NCI-H1436 (cell line): ENCODE measurements around the gene SETBP1.
"Not testable (repeated sequence)": the region's sequence is repeated elsewhere in the genome, so short reads cannot be mapped to it uniquely, and the experiment has no call there.

ENCODE experiments used
- DNase-seq: peaks from one replicate; lab custom pipeline; 2025; lab: John Stamatoyannopoulos, UW

Gene SETBP1

DNA sequence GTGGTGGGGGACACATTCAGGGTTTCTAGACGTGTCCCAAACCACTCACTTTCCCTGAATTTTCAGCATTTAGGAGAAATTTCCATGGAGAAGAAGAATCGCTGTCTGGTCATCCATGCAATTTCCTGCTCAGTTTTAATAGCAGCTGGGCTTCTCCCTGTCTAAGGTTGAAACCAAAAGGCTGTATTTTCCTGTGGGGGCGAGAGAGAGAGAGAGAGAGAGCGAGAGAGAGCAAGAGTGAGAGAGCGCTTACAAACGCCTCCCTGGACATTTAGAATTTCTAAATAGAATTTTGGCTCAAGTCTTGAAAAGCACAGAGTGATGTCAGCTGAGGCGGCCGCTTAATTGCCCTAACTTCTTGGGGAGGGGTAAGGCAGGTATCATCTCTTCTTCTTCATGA is 110.8 kb downstream of the SETBP1 start:
- no peak for DNase-seq

DNA sequence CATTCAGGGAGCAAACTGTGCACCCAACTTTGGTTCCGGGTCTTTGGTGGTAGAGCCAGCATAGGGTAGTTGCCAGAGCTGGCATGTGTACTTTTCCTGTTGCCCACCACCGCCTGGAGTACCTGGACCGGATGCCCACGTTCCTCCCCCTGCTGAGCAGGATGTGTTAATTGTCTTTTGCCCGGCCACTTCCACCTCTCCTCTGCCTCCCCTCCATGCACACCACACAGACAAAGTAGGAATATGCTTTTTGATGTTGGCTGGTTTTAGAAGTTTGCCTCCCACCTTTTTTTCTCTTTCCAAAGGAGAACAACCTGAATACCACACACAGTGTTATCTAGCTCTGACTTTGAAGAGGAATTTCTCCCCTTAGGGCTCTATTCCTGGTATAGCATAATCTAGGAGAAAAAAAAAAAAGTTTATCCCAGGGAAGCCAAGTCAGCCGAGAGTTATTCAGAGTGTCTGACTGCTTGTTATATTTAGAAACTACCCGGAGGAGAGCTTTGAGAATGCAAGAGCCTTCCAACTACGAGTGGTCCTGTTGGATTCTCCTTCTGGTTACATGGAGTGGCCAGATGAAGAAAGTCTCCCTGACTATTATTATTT is 111.9 kb downstream of the SETBP1 start:
- DNase-seq: no peak

DNA sequence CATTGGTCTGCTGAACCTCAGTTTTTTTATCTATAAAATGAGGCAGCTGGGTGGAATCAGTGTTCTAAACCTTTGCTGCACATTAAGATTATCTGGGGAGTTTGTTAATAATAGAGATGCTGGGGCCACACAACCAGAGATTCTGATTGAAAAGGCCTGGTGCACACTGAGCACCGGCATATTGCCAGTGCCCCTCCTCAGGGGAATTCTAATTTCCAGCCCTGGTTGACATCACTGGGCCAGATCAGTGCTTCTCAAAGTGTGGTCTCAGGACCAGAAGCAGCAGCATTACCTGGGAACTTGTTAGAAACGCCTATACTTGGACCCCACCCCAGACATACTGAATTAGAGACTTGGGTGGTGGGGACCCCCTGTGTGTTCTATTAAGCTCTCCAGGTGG is 112.5 kb downstream of the SETBP1 start:
- no peak for DNase-seq

DNA sequence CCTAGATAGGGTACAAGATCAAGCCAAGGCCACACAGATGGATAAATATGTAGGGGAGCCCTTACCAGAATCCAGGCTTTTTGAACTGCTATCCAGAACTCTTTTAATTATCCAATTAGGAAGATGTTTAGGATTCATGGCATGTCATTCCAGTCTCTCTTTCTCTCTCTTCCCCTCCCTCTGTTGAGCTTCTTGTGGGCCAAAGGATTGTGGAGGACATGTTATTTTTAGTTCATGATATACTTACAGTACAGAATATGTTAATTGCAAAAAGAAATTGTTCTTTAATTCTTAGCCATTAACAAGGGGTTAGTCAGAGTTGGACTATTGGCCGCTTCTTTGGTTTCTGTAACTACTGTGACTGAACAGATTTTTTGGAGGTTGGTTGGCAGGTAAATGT is 113.0 kb downstream of the SETBP1 start:
- DNase-seq: no peak

DNA sequence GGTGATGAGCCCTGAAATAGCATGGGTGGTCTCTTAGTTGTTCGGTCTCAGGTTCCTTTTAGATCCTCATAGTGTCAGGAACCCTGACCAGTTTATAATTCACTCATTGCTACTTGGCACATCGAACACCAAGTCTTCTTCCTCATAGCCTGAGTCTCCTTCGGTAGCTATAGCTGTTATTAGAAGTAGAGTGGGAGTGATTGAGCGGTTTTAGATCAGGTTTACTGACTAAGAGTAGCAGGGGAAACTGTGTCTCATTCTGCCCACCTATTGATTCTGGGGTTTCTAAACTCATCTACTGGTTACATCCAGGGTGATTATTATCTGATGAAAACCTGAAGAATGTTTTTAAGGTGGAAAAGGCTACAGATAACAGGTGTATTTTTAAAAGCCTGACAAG is 114.6 kb downstream of the SETBP1 start:
- DNase-seq: no peak

DNA sequence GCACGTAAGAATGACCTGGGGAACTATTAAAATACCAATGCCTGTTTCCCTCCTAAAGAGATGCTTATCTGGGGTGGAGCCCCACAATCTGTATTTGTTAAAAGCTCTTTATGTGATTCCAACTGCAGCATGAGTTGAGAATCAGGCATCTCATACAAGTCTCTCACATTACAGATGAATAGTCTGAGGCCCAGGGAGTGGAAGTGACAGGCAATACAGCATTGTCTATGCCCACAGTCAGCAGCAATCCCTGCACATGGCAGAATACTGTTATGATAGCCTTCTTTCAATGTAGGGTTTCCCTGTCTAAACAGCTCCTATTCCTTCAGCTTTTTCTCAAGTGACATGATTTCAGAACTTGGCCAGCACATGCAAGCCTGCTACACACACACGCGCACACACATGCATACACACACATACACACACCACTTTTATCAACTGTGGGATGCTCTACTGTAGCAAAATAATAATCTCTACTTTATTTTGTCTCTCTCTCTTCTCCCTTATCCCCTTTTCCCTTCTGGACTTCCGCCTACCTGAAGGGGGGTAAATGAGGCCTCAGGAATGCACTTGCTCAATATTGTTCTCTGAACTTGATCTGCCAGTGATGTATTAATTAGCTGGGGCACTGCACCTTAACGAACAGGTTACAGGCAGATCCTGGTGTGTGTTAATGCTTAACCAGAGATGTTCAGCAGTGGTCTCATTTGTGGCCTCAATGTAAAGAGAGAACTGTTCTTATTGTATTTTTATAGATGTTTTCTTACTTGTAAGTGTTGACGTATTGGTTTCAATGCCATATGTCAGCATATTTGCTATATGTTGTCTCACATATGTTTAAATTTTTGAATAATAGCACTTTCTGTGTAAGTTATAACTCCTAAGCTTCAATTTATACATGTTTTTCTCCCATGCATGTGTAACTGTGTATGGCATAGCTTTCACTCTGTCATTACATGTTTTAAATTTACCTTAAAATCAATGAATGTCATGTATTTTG is 116.0 kb downstream of the SETBP1 start:
- DNase-seq: no peak

DNA sequence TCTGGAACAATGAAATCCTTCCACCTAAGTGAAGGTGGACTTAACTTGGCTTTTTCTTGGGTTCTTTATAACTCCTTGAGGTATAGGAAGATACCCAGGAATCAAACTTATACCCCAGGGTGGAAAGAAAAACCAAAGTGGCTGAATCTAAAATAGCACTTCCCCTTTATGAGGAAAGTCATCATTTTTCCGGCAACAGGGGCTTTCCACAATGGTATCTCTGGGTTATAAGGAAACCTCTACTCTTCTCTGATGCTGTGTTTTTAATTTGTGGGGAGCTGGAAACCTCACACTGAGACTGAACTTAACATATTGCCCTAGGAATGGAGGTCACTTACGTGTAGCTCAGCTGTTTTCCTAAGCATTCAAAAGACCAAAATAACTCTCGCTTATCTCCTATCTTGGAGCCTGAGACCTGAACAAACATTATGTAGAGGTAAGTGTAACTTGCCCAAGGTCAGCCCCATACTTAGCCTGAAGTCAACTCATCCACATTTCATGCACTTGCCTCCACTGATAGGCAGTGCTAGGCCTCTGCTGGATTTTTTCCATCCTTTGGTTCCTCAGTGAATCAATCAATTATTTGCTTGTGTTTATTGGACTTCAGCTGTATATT is 117.9 kb downstream of the SETBP1 start:
- DNase-seq: no peak

DNA sequence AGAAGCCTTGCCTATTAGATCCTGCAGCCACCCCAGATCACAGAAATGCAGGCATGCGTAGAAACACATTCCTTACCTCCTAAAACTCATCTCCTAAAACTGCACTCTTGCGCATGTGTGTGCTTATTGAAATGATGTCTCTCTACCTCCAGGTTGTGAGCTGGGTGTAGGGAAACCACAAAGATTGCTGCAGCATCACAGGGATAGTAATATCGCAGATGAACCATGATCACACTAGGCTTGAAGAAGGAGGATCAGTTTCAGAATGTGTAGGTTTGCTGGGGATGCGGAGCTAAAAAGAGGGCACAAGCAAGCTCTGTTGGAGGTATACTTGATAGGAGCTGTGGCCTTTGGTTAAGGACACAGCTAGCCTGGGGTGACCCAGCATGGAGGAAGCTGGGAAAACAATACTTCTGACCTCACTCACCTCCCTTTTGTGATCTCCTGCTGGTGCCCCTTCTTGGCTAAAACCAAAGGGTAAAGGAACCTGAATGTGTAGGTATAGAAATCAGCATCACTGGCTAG is 118.8 kb downstream of the SETBP1 start:
- DNase-seq: no peak

DNA sequence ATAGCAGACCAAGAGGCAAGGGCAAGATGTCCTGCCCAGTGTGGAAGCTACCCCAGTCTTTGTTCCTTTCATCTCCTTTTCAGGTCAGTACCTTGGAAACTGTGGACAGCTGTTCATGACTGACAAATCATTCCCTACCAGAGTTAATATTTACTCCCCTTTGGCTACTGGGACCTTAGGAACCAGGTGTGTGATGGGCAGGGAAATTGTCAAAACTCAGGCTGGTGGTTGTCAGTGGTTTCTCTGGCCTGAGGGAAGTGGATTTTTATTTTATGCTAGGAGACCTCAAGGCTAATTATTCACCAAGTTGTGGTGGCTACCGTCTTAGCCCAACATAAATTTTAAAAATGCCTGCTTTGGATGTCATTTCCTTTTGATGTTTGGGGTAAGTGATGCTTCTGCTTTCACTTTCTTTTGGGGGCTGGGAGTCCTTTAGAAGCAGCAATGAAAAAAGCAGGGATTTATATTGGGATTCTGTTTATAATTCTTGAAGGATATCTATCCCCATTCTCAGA is 119.3 kb downstream of the SETBP1 start:
- no peak for DNase-seq

DNA sequence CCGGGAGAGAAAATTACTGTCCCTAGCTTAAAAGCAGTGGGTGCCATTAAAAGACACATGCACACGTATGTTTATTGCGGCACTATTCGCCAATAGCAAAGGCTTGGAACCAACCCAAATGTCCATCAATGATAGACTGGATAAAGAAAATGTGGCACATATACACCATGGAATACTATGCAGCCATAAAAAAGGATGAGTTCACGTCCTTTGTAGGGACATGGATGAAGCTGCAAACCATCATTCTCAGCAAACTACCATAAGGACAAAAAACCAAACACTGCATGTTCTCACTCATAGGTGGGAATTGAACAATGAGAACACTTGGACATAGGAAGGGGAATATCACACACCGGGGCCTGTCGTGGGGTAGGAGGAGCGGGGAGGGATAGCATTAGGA is 120.1 kb downstream of the SETBP1 start:
- DNase-seq: not testable (repeated sequence)

DNA sequence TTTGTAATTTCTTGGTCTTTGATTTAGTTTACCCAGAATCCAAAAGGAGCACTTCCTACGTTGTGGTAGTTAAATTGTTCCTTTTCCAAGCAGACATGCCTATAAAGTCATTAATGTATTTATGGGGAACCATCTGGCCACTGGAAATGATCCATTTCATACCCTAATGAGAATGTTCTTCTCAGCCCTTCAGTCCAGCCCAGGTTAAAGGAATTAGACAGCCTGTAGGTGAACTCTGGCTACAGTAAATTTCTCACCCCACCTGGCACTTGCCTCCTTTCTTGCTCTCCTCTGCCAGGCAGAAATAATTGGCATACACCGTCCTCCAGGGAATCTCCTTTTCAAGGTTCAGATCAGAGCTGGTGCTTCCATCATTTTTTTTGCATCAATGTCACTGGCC is 121.1 kb downstream of the SETBP1 start:
- no peak for DNase-seq

DNA sequence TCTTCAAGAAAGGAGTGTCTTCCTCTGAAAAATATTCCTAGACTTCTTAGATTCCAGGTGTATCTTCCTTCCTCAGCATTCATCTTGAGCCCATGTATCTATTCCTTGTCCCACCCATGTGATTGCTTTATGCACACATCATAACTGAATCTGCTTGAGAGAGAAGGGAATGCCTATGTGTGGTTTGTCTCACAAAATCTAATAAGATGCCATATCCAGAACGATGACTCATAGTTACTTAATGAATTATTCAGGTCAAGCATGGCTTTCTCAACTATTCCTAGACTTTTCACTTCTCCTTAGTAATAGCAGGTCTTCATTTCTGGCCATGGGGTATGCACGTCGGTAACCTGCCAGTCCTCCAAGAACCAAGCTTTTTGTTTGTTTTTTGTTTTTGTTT is 121.8 kb downstream of the SETBP1 start:
- no peak for DNase-seq

DNA sequence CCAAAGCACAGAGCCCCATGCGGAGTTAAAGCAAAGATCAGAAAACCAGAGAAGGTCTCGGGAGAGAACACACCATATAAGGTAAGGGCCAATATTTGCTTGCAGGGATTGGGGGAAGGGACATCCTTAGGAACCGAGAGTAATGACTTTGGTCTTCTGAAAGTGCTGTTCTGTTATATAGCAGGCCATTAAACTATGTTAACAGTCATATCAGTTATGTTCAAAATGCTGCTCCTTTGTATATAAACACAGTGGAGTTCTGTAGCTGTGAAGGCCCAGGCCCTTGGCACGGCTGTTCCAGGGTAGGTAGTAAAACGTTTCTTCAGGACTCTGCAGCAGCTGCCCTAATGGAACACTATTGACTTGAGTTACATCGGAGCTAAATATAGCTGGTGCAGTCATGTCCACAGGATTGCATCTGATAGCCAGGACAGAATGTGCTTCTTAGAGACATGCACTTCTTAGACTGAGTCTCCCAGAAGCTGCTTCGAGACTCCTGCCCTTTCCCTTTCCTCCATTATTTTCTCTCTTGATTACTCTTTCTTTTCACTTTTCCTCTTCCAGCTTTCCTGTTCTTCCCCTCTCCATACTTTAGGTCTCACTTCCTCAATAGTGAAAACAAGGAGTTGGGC is 122.4 kb downstream of the SETBP1 start:
- no peak for DNase-seq

DNA sequence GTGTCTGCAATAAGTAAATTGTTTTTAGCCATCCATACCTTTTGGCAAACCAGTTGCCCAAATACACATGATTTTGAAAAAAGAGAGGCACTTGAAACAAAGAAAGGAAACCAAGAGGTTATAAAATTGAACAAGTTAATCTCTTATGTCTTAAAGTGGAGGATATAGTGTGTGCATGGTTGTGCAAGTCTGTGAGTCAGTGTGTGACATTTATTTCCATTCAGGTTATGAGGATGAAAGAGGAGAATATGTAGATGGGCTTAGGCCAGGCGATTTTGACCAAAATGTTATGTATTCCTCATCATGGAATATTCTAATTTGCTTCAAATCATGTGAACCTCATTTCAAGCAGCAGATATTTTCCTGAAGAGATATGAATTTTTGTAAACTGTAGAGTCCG is 123.3 kb downstream of the SETBP1 start:
- no peak for DNase-seq

DNA sequence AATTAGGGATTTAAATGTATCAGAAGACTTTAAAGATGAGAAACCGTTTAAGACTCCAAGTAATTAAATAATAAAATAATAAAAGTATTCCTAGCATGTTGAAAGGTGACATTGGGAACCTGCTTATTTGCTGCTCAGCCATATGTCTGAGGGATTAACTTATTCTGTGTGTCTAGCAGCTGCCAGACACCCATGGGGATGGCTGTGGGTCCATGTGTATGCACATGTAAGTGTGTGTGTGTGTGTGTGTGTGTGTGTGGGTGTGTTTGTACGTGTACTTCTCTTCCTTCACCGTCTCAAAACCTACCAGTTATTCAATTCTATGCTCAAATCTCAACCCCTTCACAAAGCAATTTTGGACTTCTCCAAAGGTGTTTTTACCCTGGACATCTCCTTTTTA is 124.5 kb downstream of the SETBP1 start:
- DNase-seq: no peak

DNA sequence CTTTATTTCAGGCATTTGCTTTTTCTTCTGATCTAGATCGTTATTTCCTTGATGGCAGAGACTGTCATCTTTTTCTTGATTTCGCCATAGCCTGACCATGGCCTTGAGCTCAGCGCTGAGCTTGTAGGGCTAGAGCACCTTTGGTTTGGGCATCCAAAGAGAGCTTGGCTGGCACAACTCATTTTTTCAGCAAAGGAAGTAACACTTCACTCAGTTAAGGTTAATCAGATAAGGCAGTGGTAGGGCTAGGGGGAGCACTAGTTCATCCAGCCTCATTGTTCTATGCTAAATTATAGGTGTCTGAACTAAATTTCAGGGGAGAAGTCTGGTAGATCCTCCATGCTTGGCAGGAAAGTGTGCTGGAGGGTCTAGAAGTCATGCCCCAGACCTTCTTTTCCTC is 125.0 kb downstream of the SETBP1 start:
- no peak for DNase-seq

DNA sequence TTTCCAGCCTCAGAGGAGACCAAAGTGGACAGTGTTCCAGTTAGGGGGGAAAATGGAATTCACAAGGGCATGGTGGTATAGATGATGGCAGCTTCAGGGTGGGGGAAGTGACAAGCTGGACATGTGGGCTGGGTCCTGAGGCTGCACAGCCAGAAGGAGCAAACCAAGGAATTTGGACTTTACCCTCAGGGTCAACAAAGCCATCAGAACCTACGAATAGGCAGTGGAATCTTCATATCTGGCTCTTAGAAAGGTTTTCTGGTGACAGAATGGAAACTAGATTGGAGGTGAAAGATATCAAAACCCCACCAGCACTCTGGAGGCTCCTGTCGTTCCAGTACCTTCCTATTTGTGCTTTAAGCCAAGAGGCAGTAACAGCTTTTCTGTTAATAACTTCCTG is 127.1 kb downstream of the SETBP1 start:
- no peak for DNase-seq

DNA sequence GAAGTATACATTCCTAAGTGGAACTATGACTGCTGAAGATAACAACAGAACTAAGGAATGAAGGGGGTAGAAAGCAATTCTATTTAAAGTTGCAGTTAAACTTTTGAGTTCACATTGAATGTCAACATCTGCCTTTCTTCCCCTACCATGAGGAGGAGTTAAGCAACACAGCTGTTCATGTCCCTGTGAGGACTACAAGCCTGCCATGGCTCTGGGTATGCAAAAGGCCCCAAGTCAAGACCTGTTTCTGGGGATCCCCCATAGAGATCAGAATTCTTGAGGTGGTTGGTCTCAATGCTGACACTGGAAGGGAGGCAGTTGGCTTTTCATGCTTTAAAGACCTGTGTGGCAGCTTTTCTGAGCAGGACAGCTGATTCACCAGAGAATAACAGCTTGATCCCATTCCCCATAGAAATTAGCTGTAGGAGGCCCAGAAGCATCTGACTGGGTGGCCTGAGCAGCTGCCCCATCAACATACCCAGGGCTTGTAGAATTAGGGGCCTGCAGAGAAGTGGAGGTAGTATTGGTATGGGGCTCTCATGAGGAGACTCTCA is 131.0 kb downstream of the SETBP1 start:
- DNase-seq: no peak

DNA sequence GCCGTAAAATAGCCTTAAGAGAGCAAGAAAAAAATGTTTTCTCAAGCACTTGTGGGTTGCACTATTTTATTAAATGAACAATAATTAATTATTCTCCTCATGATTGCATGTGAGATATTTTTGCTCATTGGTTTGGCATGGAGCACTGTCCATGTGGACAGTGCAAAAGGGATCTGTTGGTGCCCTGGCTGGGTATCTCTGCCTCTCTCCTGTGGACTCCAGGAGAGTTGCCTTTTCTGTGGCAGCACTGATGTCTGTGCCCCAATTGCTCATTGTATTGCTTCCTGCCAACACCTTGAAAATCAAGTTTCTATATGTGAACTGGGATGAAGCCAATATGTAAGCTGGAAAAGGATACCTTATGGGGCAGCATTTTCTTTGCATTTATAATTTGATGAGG is 131.7 kb downstream of the SETBP1 start:
- no peak for DNase-seq

DNA sequence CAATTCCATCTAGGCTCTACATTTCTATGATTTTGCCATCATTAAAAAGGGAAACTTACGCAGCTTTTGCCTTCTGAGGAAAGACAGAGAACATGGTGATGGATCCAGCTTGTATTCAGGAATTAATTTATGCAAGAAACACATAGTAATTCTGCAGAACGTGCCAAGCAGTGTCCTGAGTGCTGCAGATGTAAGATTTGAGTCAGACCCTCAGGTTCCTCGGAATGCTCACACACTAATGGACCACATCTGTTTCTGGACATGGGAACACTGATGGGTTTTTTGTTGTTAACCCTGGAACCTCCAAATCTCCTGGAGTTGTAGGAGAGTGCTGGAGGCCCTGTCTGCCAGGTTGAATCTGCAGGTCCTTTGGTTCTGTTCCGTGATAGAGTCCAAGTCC is 132.9 kb downstream of the SETBP1 start:
- no peak for DNase-seq

DNA sequence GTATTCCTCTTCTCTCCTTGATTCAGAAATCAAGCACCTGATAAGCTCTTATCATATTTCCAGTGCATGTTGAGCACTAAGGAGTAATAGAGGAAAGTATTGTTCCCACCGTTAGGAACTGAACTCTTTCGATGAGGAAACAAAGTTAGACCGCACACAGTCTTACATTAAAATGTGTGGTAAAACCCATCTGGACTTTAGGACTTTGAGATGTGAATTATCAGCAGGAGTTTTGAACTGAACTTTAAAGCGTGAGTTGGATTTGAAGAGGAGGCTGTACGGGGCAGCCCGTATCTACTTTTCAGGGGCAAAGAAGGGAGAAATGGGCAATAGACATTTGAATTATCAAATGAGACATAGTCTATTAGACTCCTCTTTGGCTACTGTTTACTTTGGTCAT is 134.4 kb downstream of the SETBP1 start:
- no peak for DNase-seq

DNA sequence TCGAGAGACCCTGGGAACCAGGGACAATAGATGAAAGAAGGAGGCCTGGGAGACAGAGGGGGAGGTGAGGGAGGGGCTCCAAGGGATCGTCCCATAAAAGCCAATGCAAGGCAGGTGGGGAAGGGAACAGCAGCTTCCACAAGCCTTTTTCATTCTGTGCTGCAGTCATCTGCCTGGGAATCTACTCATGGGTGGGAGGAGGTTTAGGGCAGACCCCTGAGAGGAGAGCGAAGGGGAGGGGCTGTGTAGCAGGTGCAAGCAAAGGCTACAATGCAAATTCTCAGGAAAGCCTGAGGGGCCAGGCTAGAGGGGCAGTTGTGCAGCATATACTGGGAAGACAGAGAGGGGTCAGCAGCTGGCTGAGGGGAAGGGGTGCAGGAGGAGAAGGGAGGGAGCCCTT is 135.4 kb downstream of the SETBP1 start:
- no peak for DNase-seq
